Thyroid gland (tissue), 4 donors: ENCODE measurements around the gene ZBTB34. TPM values are rescaled to one million over a fixed set of nuclear protein-coding genes. Genes with fewer than 3 reads are reported as not detected.

Source experiments
- DNase-seq, 2 donors: peaks; one replicate each; pipeline ENCODE4 v3.0.0-alpha.2; 2019
- H3K27ac ChIP-seq, 3 donors: fragments of 200-600 bp; sonication (generic); 1 replicate in 2 of 3; 2 replicates in 1 of 3; pipeline ENCODE4 v1.5.1; 2016 to 2019; ENCODE audit warnings: mild to moderate bottlenecking in 1 of 3, moderate library complexity in 1 of 3
- H3K27me3 ChIP-seq: fragments of 200-600 bp; sonication (generic); one replicate; pipeline ENCODE4 v1.5.1; 2019
- H3K36me3 ChIP-seq, 2 donors: fragments of 200-600 bp; sonication (generic); one replicate each; pipeline ENCODE4 v1.5.1; 2016 to 2019
- H3K4me1 ChIP-seq, 2 donors: fragments of 200-600 bp; sonication (generic); one replicate each; pipeline ENCODE4 v1.5.1; 2017 to 2019
- H3K4me3 ChIP-seq, 3 donors: fragments of 200-600 bp; sonication (generic); replicated peaks in 1 of 3; 1 replicate in 2 of 3; 2 replicates in 1 of 3; pipeline ENCODE4 v1.5.1; 2016; ENCODE audit warnings: mild to moderate bottlenecking in 1 of 3
- H3K9me3 ChIP-seq: fragments of 200-600 bp; sonication (generic); one replicate; pipeline ENCODE4 v1.5.1; 2017
- CTCF ChIP-seq, 6 experiments: fragments of 200-600 bp in 3 of 6; fragments of 450-650 bp in 3 of 6; sonication (generic) in 3 of 6; IDR thresholded peaks; one replicate each; pipeline ENCODE4 v1.5.1; 2016 to 2019; ENCODE audit warnings: antibody characterized with exemption in 6 of 6, mild to moderate bottlenecking in 2 of 6, inconsistent platforms in 1 of 6, moderate library complexity in 1 of 6
- POLR2A ChIP-seq, 2 donors: fragments of 450-650 bp; IDR thresholded peaks; one replicate each; pipeline ENCODE4 v1.6.1; 2017; ENCODE audit warnings: antibody characterized with exemption in 2 of 2, mild to moderate bottlenecking in 2 of 2, moderate library complexity in 1 of 2
- WGBS, 2 donors: methylation state at CpG; one replicate each; pipeline ENCODE4 v1.1.5; 2017; 5-methylcytosine and 5-hydroxymethylcytosine counted together
- intact Hi-C: fragments of 100-400 bp; cut with DNase I; formaldehyde crosslinking; loops from one replicate; pipeline ENCODE4 v1.15.1; 2023
- total RNA-seq, 4 donors: library from RNA; depleted of rRNA; stranded (reverse); fragments of >200 nt; gene quantifications; one replicate each; pipeline ENCODE4 v1.2.3, GENCODE V29; 2016

ZBTB34 gene
- total RNA-seq, 4 donors from 2014 or later = 8.6 to 17.1 (median 12.0) TPM

GRCh38 chr9:126927419-126927818 lies 67.0 kb downstream of the ZBTB34 start:
- intact Hi-C loops = no loop called here

GRCh38 chr9:126932871-126933321 lies 72.5 kb downstream of the ZBTB34 start:
- Histone ChIP-seq H3K36me3 (no peaks in the 10 kb centered on the region), H3K27me3 (no peaks in the 10 kb centered on the region), H3K4me3 (no peak overlapping the region), H3K9me3 (no peaks in the 10 kb centered on the region), H3K4me1 (peaks cover 3 to 4% of the 10 kb centered on the region in 2 donors), H3K27ac (no peak overlapping the region)
- TF ChIP-seq POLR2A (IDR thresholded peaks at IDR 0.05) (no peak), CTCF (IDR thresholded peaks at IDR 0.05) (no peak)
- 93 to 95% methylated on average over 11 of the region's 11 CpGs for WGBS, 2 donors
- DNase-seq = no peak
- intact Hi-C loops = no loop called here

More at GRCh38 chr9:126927419-126927818, 67.0 kb downstream of the ZBTB34 start:
- Histone ChIP-seq H3K27me3 (no peaks in the 10 kb centered on the region), H3K27ac (peak overlapping the region in 1 of 3 donors; percentile 50), H3K36me3 (no peaks in the 10 kb centered on the region), H3K4me1 (peaks cover 12 to 14% of the 10 kb centered on the region in 2 donors), H3K9me3 (no peaks in the 10 kb centered on the region), H3K4me3 (no peak overlapping the region)
- WGBS, 2 donors = 18 to 31% methylated on average over 6 of the region's 6 CpGs
- TF ChIP-seq CTCF (IDR thresholded peaks at IDR 0.05) (no peak), POLR2A (IDR thresholded peaks at IDR 0.05) (no peak)
- peak; percentile 64 for DNase-seq

DNA sequence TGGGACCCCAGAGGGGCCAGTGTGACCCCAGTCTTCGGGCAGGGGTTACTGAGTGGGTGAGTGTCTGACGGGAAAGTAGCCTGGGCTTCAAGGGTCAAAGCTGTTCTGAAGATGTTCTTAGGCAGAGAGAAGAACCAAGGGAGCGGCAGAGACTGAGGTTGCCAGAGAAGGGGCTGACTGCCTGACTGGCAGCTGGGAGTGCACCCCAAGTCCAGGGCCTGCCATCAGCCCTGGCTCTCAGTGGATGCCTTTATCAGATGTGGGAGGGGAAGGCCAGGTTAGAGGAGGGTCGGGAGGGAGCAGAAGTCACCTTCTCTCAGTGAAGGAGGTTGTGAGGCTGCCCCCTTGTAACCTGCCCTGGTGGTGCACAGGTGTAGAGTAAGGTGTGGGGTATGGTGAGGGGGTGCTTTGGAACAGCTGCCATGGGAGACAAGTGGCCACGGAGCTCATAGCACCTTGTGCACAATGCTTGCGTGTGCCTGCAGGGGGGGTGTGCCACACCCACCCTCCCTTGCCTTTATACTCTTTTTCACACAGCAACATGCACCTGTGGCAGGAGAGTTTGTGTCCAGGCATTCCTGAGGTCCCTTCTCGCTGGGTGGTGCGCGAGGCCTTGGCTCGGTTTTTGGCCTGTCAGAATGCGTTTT lies 73.0 kb downstream of the ZBTB34 start:
- no peak for TF ChIP-seq POLR2A (IDR thresholded peaks at IDR 0.05)
- no peak for TF ChIP-seq CTCF (IDR thresholded peaks at IDR 0.05)
- no peaks in the 10 kb centered on the region for H3K4me1 ChIP-seq
- no peaks in the 10 kb centered on the region for H3K27me3 ChIP-seq
- H3K9me3 ChIP-seq = no peaks in the 10 kb centered on the region
- DNase-seq = no peak
- no peak overlapping the region for H3K27ac ChIP-seq
- intact Hi-C loops = no loop called here
- no peak overlapping the region for H3K4me3 ChIP-seq
- 88 to 95% methylated on average over 11 of the region's 11 CpGs for WGBS, 2 donors
- no peaks in the 10 kb centered on the region for H3K36me3 ChIP-seq

- intact Hi-C loops = no loop called here
- Histone ChIP-seq H3K36me3 (no peaks in the 10 kb centered on the region), H3K4me1 (no peaks in the 10 kb centered on the region), H3K4me3 (no peak overlapping the region), H3K27me3 (no peaks in the 10 kb centered on the region), H3K9me3 (no peaks in the 10 kb centered on the region), H3K27ac (no peak overlapping the region)
- DNase-seq = no peak
- WGBS, 2 donors = 92 to 95% methylated on average over 8 of the region's 8 CpGs
- TF ChIP-seq POLR2A (IDR thresholded peaks at IDR 0.05) (no peak), CTCF (IDR thresholded peaks at IDR 0.05) (no peak)
These were observed 74.0 kb downstream of the ZBTB34 start for GRCh38 chr9:126934441-126934840.

Other genes starting within 250 kb of the ZBTB34 start
- gene LMX1B, start 246.7 kb upstream of the ZBTB34 start, total RNA-seq = 1 to 10 TPM in 3 of 4 donors, under 1 TPM in 1; 0.68 to 5.5 (median 1.7) TPM
- gene ZBTB43, start 55.6 kb upstream of the ZBTB34 start, total RNA-seq = 10 to 100 TPM; 12.1 to 25.1 (median 13.5) TPM
- gene RALGPS1, start 54.1 kb downstream of the ZBTB34 start, total RNA-seq = 10 to 100 TPM; 27.3 to 42.1 (median 39.1) TPM